Caco-2 (cell line): ENCODE results near the gene LHFPL3. TPM values are rescaled to one million over a fixed set of nuclear protein-coding genes. Genes with fewer than 3 reads are reported as not detected.

Source experiments
- BruUV-seq: library from RNA; stranded (reverse); fragments of 400-500 nt; replicated peaks from 2 replicates; lab custom pipeline; 2021; lab: Mats Ljungman, UMichigan
- CTCF ChIA-PET: fragments of 300-600 bp; sonication (Branson Sonifier 250); formaldehyde crosslinking; loops from one replicate; lab custom pipeline; 2022; ENCODE audit warnings: antibody characterized with exemption; lab: Charles Lee
- POLR2A ChIA-PET: fragments of 300-600 bp; sonication (Branson Sonifier 250); formaldehyde crosslinking; loops from one replicate; lab custom pipeline; 2022; ENCODE audit warnings: antibody characterized with exemption; lab: Charles Lee
- DNase-seq, 2 experiments: peaks; one replicate each; pipeline versions ENCODE4 v3.0.0 to v3.0.0-alpha.2; 2020 to 2022
- H3K27me3 ChIP-seq: replicated peaks from 2 replicates; pipeline ENCODE4 v1.6.0; 2011; ENCODE audit warnings: low read length; ENCODE audit not compliant: control insufficient read depth, insufficient read depth
- H3K36me3 ChIP-seq: 2 replicates; pipeline ENCODE4 v1.5.1; 2011; ENCODE audit warnings: low read length; ENCODE audit not compliant: control insufficient read depth, insufficient read depth
- H3K4me1 ChIP-seq: fragments of 250-450 bp; sonication (Bioruptor Pico); 2 replicates; pipeline ENCODE4 v1.5.1; 2020; ENCODE audit warnings: mild to moderate bottlenecking
- H3K4me3 ChIP-seq: 2 replicates; pipeline ENCODE4 v1.5.1; 2011; ENCODE audit warnings: low read depth, mild to moderate bottlenecking, control low read depth, low read length
- H3K9me3 ChIP-seq: fragments of 250-450 bp; sonication (Bioruptor Pico); 2 replicates; pipeline ENCODE4 v1.5.1; 2020; ENCODE audit warnings: mild to moderate bottlenecking, moderate library complexity
- H3K27ac Mint-ChIP-seq: one replicate; pipeline ENCODE4 v1.8.0; 2022; ENCODE audit warnings: mixed read lengths; ENCODE audit not compliant: unreplicated experiment
- H3K27me3 Mint-ChIP-seq: one replicate; pipeline ENCODE4 v1.8.0; 2022; ENCODE audit warnings: mixed read lengths; ENCODE audit not compliant: insufficient read depth, unreplicated experiment
- H3K36me3 Mint-ChIP-seq: one replicate; pipeline ENCODE4 v1.8.0; 2022; ENCODE audit warnings: mild to moderate bottlenecking, mixed read lengths; ENCODE audit not compliant: insufficient read depth, unreplicated experiment
- H3K4me1 Mint-ChIP-seq: one replicate; pipeline ENCODE4 v1.8.0; 2022; ENCODE audit warnings: low read depth, mixed read lengths; ENCODE audit not compliant: unreplicated experiment
- H3K4me3 Mint-ChIP-seq: one replicate; pipeline ENCODE4 v1.8.0; 2022; ENCODE audit warnings: mild to moderate bottlenecking, moderate library complexity, mixed read lengths; ENCODE audit not compliant: unreplicated experiment
- H3K9me3 Mint-ChIP-seq: one replicate; pipeline ENCODE4 v1.8.0; 2022; ENCODE audit warnings: mixed read lengths; ENCODE audit not compliant: unreplicated experiment
- CTCF ChIP-seq, 2 experiments: fragments of 200-600 bp in 1 of 2; IDR thresholded peaks; 1 replicate in 1 of 2; 2 replicates in 1 of 2; pipeline versions ENCODE4 v1.5.1 to v1.8.0; 2011 to 2022; ENCODE audit warnings: antibody characterized with exemption in 1 of 2, control low read depth in 1 of 2, inconsistent platforms in 1 of 2, low read depth in 1 of 2, low read length in 1 of 2, mild to moderate bottlenecking in 1 of 2, moderate library complexity in 1 of 2; ENCODE audit not compliant: insufficient read depth in 1 of 2, severe bottlenecking in 1 of 2, unreplicated experiment in 1 of 2
- intact Hi-C: fragments of 100-400 bp; cut with micrococcal nuclease; formaldehyde crosslinking; loops from one replicate; pipeline ENCODE4 v1.10.0; 2022; ENCODE audit not compliant: unreplicated experiment
- total RNA-seq: library from RNA; stranded (reverse); gene quantifications from 2 replicates; pipeline ENCODE4 v1.2.3, GENCODE V29; 2022

Gene LHFPL3
- total RNA-seq, 1 experiment from 2014 or later = not detected

DNA sequence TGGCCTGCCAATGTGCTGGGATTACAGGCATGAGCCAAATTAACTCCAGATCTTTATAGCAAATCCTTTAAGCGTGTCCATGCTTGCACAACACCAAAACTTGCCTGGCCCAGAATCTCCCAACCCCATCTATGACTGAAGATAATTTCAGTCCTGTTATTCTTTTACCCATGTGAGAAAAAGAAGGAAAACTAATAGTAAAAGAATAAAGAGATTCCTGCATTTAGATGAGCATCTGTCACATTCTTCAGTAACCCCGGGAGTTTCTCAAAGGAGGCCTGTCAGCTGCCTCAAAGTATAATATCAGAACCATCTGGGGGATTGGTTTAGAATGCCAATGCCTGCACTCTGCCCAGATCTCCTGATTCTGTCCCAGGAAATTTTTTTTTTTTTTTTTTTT, 527.5 kb downstream of the LHFPL3 start:
- BruUV-seq = no TSS peak
- no peak overlapping the region for H3K4me3 Mint-ChIP-seq
- intact Hi-C loops = no loop called here
- Histone ChIP-seq H3K4me3 (no peak overlapping the region), H3K27me3 (no peaks in the 10 kb centered on the region; the same call in 1 of the 2 replicates), H3K4me1 (no peaks in the 10 kb centered on the region), H3K36me3 (no peaks in the 10 kb centered on the region), H3K9me3 (no peaks in the 10 kb centered on the region)
- ChIA-PET CTCF (no interaction called here), POLR2A (no interaction called here)
- no peak for TF ChIP-seq CTCF (IDR thresholded peaks at IDR 0.05; ENCODE audit: insufficient read depth in 1 of 2, low read depth in 1 of 2, low read length in 1 of 2, severe bottlenecking in 1 of 2, unreplicated experiment in 1 of 2)
- DNase-seq = no peak
- H3K9me3 Mint-ChIP-seq = no peaks in the 10 kb centered on the region
- H3K27ac Mint-ChIP-seq = no peak overlapping the region
- H3K36me3 Mint-ChIP-seq = no peaks in the 10 kb centered on the region
- no peaks in the 10 kb centered on the region for H3K4me1 Mint-ChIP-seq
- peaks cover 11% of the 10 kb centered on the region for H3K27me3 Mint-ChIP-seq

- H3K9me3 ChIP-seq = no peaks in the 10 kb centered on the region
- intact Hi-C loops = no loop called here
- Mint-ChIP-seq H3K4me3 (no peak overlapping the region), H3K27ac (no peak overlapping the region), H3K27me3 (peaks cover 8% of the 10 kb centered on the region), H3K9me3 (no peaks in the 10 kb centered on the region), H3K36me3 (no peaks in the 10 kb centered on the region), H3K4me1 (no peaks in the 10 kb centered on the region)
- no peaks in the 10 kb centered on the region for H3K36me3 ChIP-seq
- no peak for DNase-seq
- TF ChIP-seq CTCF (IDR thresholded peaks at IDR 0.05; ENCODE audit: insufficient read depth in 1 of 2, low read depth in 1 of 2, low read length in 1 of 2, severe bottlenecking in 1 of 2, unreplicated experiment in 1 of 2) = no peak
- H3K4me1 ChIP-seq = no peaks in the 10 kb centered on the region
- no peaks in the 10 kb centered on the region; the same call in 1 of the 2 replicates for H3K27me3 ChIP-seq
- ChIA-PET POLR2A (no interaction called here), CTCF (no interaction called here)
- no TSS peak for BruUV-seq
- H3K4me3 ChIP-seq = no peak overlapping the region
These were observed 529.3 kb downstream of the LHFPL3 start for GRCh38 chr7:104857458-104858425.

GRCh38 chr7:104859754-104860426, 531.5 kb downstream of the LHFPL3 start:
- CTCF ChIA-PET = interaction anchor here (0.6 to 0.7 kb wide), 2 partner anchors 17 to 632 kb away, joined by 3 read pairs; no protein-coding TSS in a partner anchor
- TF ChIP-seq CTCF (IDR thresholded peaks at IDR 0.05; ENCODE audit: insufficient read depth in 1 of 2, low read depth in 1 of 2, low read length in 1 of 2, severe bottlenecking in 1 of 2, unreplicated experiment in 1 of 2) = no peak

More at GRCh38 chr7:104859754-104860426, 531.5 kb downstream of the LHFPL3 start:
- intact Hi-C loops = no loop called here
- H3K27me3 Mint-ChIP-seq = peaks cover 10% of the 10 kb centered on the region
- Histone ChIP-seq H3K9me3 (no peaks in the 10 kb centered on the region), H3K27me3 (no peaks in the 10 kb centered on the region; the same call in 1 of the 2 replicates), H3K4me3 (no peak overlapping the region), H3K36me3 (no peaks in the 10 kb centered on the region), H3K4me1 (no peaks in the 10 kb centered on the region)
- no peaks in the 10 kb centered on the region for H3K4me1 Mint-ChIP-seq
- no peaks in the 10 kb centered on the region for H3K36me3 Mint-ChIP-seq
- no peak overlapping the region for H3K27ac Mint-ChIP-seq
- no TSS peak for BruUV-seq
- POLR2A ChIA-PET = no interaction called here
- no peaks in the 10 kb centered on the region for H3K9me3 Mint-ChIP-seq
- no peak overlapping the region for H3K4me3 Mint-ChIP-seq
- no peak for DNase-seq
